ENCODE measurements around the gene SIGLEC8.
"Not testable (repeated sequence)": the region's sequence is repeated elsewhere in the genome, so short reads cannot be mapped to it uniquely, and the experiment has no call there.

Gene SIGLEC8

GRCh38 chr19:51472607-51473006 lies 14.4 kb upstream of the SIGLEC8 start:
- DNase-seq: no peak

GRCh38 chr19:51471527-51471926 lies 13.3 kb upstream of the SIGLEC8 start:
- no peak for DNase-seq

- no peak for DNase-seq
Measured at GRCh38 chr19:51470966-51471365, 12.7 kb upstream of the SIGLEC8 start.

GRCh38 chr19:51469629-51470028 lies 11.4 kb upstream of the SIGLEC8 start:
- DNase-seq: no peak

- DNase-seq: no peak
Measured at GRCh38 chr19:51469162-51469561, 10.9 kb upstream of the SIGLEC8 start.

- DNase-seq: no peak
Measured at GRCh38 chr19:51468545-51468920, 10.3 kb upstream of the SIGLEC8 start.

GRCh38 chr19:51467864-51468544 lies 9.8 kb upstream of the SIGLEC8 start:
- no peak for DNase-seq

GRCh38 chr19:51466723-51467122 lies 8.5 kb upstream of the SIGLEC8 start:
- DNase-seq: no peak

- DNase-seq: not testable (repeated sequence)
Measured at GRCh38 chr19:51463976-51464581, 5.8 kb upstream of the SIGLEC8 start.

- DNase-seq: no peak
Measured at GRCh38 chr19:51462681-51463080, 4.4 kb upstream of the SIGLEC8 start.

GRCh38 chr19:51462276-51462675 lies 4.0 kb upstream of the SIGLEC8 start:
- DNase-seq: no peak

- no peak for DNase-seq
Measured at GRCh38 chr19:51461723-51462161, 3.5 kb upstream of the SIGLEC8 start.

GRCh38 chr19:51460164-51460992 lies 2.1 kb upstream of the SIGLEC8 start:
- DNase-seq: no peak

GRCh38 chr19:51458899-51459505 lies 748 bp upstream of the SIGLEC8 start:
- no peak for DNase-seq

GRCh38 chr19:51457351-51458013 lies 772 bp downstream of the SIGLEC8 start:
- DNase-seq: no peak

GRCh38 chr19:51456541-51457290 lies 1.5 kb downstream of the SIGLEC8 start:
- no peak for DNase-seq

GRCh38 chr19:51450730-51451307 lies 7.4 kb downstream of the SIGLEC8 start:
- DNase-seq: no peak

- DNase-seq: no peak
Measured at GRCh38 chr19:51448411-51449016, 9.7 kb downstream of the SIGLEC8 start.

GRCh38 chr19:51448011-51448410 lies 10.2 kb downstream of the SIGLEC8 start:
- DNase-seq: no peak

- not testable (repeated sequence) for DNase-seq
Measured at GRCh38 chr19:51447510-51447909, 10.7 kb downstream of the SIGLEC8 start.
